Endodermal cell (in vitro differentiated cells): ENCODE measurements around the gene TCF12. TPM values are rescaled to one million over a fixed set of nuclear protein-coding genes. Genes with fewer than 3 reads are reported as not detected.
"Not testable (repeated sequence)": the region's sequence is repeated elsewhere in the genome, so short reads cannot be mapped to it uniquely, and the experiment has no call there.

ENCODE experiments used
- DNase-seq: peaks from one replicate; pipeline ENCODE4 v3.0.0-alpha.2; 2017
- H3K27ac ChIP-seq: 2 replicates; pipeline ENCODE4 v1.5.1; 2013; ENCODE audit warnings: mild to moderate bottlenecking, low read depth, low read length, moderate library complexity
- H3K27me3 ChIP-seq: 2 replicates; pipeline ENCODE4 v1.6.1; 2013; ENCODE audit warnings: mild to moderate bottlenecking, low read length, moderate library complexity; ENCODE audit not compliant: insufficient read depth, control insufficient read depth, poor library complexity, severe bottlenecking
- H3K36me3 ChIP-seq: 2 replicates; pipeline ENCODE4 v1.7.0; 2013; ENCODE audit warnings: mild to moderate bottlenecking, low read length, moderate library complexity; ENCODE audit not compliant: control insufficient read depth, insufficient read depth
- H3K4me1 ChIP-seq: one replicate; pipeline ENCODE4 v1.7.0; 2013; ENCODE audit warnings: low read length; ENCODE audit not compliant: control insufficient read depth, insufficient read depth
- H3K4me3 ChIP-seq: 2 replicates; pipeline ENCODE4 v1.5.1; 2013; ENCODE audit warnings: mild to moderate bottlenecking, low read length, moderate library complexity
- H3K9ac ChIP-seq: 2 replicates; pipeline ENCODE4 v1.6.1; 2013; ENCODE audit warnings: mild to moderate bottlenecking, low read length, moderate library complexity; ENCODE audit not compliant: poor library complexity, severe bottlenecking; ENCODE audit errors: extremely low read depth
- H3K9me3 ChIP-seq: 2 replicates; pipeline ENCODE4 v1.6.1; 2013; ENCODE audit warnings: mild to moderate bottlenecking, low read length, moderate library complexity; ENCODE audit not compliant: control insufficient read depth
- H3K27ac Mint-ChIP-seq: 2 replicates; pipeline ENCODE4 v1.8.0; 2020; ENCODE audit warnings: mixed read lengths
- H3K27me3 Mint-ChIP-seq: 2 replicates; pipeline ENCODE4 v1.8.0; 2021; ENCODE audit warnings: mild to moderate bottlenecking, mixed read lengths; ENCODE audit not compliant: insufficient read depth
- H3K36me3 Mint-ChIP-seq: 2 replicates; pipeline ENCODE4 v1.8.0; 2020; ENCODE audit warnings: low read depth, mixed read lengths
- H3K4me1 Mint-ChIP-seq: 2 replicates; pipeline ENCODE4 v1.8.0; 2020; ENCODE audit warnings: mixed read lengths
- H3K4me3 Mint-ChIP-seq: 2 replicates; pipeline ENCODE4 v1.8.0; 2020; ENCODE audit warnings: mild to moderate bottlenecking, moderate library complexity, mixed read lengths
- H3K9me3 Mint-ChIP-seq: 2 replicates; pipeline ENCODE4 v1.8.0; 2020; ENCODE audit warnings: mild to moderate bottlenecking, mixed read lengths
- CTCF ChIP-seq: fragments of 200-600 bp; sonication (generic); conservative IDR thresholded peaks from 2 replicates; pipeline ENCODE4 v1.5.0; 2021; ENCODE audit warnings: antibody characterized with exemption, mild to moderate bottlenecking
- WGBS, 2 experiments: methylation state at CpG; one replicate each; pipeline versions ENCODE4 v1.1.5 to v1.1.7; 2013; ENCODE audit warnings: missing lambda C conversion rate in 2 of 2, mixed read lengths in 1 of 2; ENCODE audit not compliant: insufficient coverage in 1 of 2, insufficient read length in 1 of 2; 5-methylcytosine and 5-hydroxymethylcytosine counted together
- total RNA-seq, 2 donors: library from RNA; stranded (reverse); fragmentation: NEBNext Ultra II Directional in 1 of 2; extraction: Animal tissue kit (Norgen Biotek cat#: 25700) in 1 of 2; gene quantifications; 2 replicates in 1 of 2; 3 replicates in 1 of 2; pipeline ENCODE4 v1.2.1, GENCODE V29; 2021

Gene TCF12
- total RNA-seq, 2 donors from 2014 or later = 103 to 121 TPM

GRCh38 chr15:57012556-57012955 lies 94.1 kb downstream of the TCF12 start:
- H3K4me3 ChIP-seq = no peak overlapping the region

GRCh38 chr15:57014896-57015295 lies 96.5 kb downstream of the TCF12 start:
- H3K27me3 Mint-ChIP-seq, H3K4me3 ChIP-seq, H3K36me3 Mint-ChIP-seq, H3K4me3 Mint-ChIP-seq, H3K27ac ChIP-seq, H3K27ac Mint-ChIP-seq, H3K36me3 ChIP-seq, H3K9ac ChIP-seq, DNase-seq, H3K27me3 ChIP-seq, H3K4me1 ChIP-seq, H3K9me3 Mint-ChIP-seq, H3K9me3 ChIP-seq: not testable (repeated sequence)
- WGBS, 2 experiments = 90 to 99% methylated on average over 3 to 4 of the region's 5 CpGs
- peaks cover 16% of the 10 kb centered on the region for H3K4me1 Mint-ChIP-seq

More at GRCh38 chr15:57012556-57012955, 94.1 kb downstream of the TCF12 start:
- peaks cover 10% of the 10 kb centered on the region for H3K36me3 Mint-ChIP-seq
- no peak for TF ChIP-seq CTCF
- Histone ChIP-seq H3K4me1 (peaks cover 5% of the 10 kb centered on the region), H3K9ac (no peak overlapping the region), H3K27me3 (no peaks in the 10 kb centered on the region), H3K9me3 (no peaks in the 10 kb centered on the region), H3K27ac (no peak overlapping the region), H3K36me3 (peaks cover 3% of the 10 kb centered on the region)
- no peaks in the 10 kb centered on the region for H3K9me3 Mint-ChIP-seq
- 96 to 98% methylated on average over 2 to 3 of the region's 3 CpGs for WGBS, 2 experiments
- no peaks in the 10 kb centered on the region for H3K27me3 Mint-ChIP-seq
- peak overlapping the region; percentile 30 for H3K27ac Mint-ChIP-seq
- DNase-seq = no peak
- H3K4me1 Mint-ChIP-seq = peaks cover 16% of the 10 kb centered on the region
- H3K4me3 Mint-ChIP-seq = no peak overlapping the region

- H3K27me3 Mint-ChIP-seq = no peaks in the 10 kb centered on the region
- H3K27ac Mint-ChIP-seq = no peak overlapping the region
- no peaks in the 10 kb centered on the region for H3K9me3 Mint-ChIP-seq
- H3K9me3 ChIP-seq = no peaks in the 10 kb centered on the region
- H3K4me1 ChIP-seq = peaks cover 5% of the 10 kb centered on the region
- no peak overlapping the region for H3K4me3 Mint-ChIP-seq
- no peak for TF ChIP-seq CTCF
- H3K27me3 ChIP-seq = no peaks in the 10 kb centered on the region
- peaks cover 16% of the 10 kb centered on the region for H3K4me1 Mint-ChIP-seq
- no peak overlapping the region for H3K4me3 ChIP-seq
- H3K36me3 Mint-ChIP-seq = peaks cover 9% of the 10 kb centered on the region
- no peak overlapping the region for H3K27ac ChIP-seq
- no peak for DNase-seq
- no peaks in the 10 kb centered on the region for H3K36me3 ChIP-seq
- no peak overlapping the region for H3K9ac ChIP-seq
Measured at GRCh38 chr15:57015360-57015759, 96.9 kb downstream of the TCF12 start.

GRCh38 chr15:57015897-57016296 lies 97.5 kb downstream of the TCF12 start:
- no peak overlapping the region for H3K9ac ChIP-seq
- H3K36me3 Mint-ChIP-seq = peaks cover 8% of the 10 kb centered on the region
- DNase-seq = no peak
- H3K36me3 ChIP-seq = no peaks in the 10 kb centered on the region
- peaks cover 5% of the 10 kb centered on the region for H3K4me1 ChIP-seq
- no peaks in the 10 kb centered on the region for H3K9me3 ChIP-seq
- H3K27me3 ChIP-seq = no peaks in the 10 kb centered on the region
- H3K27me3 Mint-ChIP-seq = no peaks in the 10 kb centered on the region
- no peak for TF ChIP-seq CTCF
- no peak overlapping the region for H3K4me3 ChIP-seq
- H3K4me1 Mint-ChIP-seq = peaks cover 16% of the 10 kb centered on the region
- peaks cover under 1% of the 10 kb centered on the region for H3K9me3 Mint-ChIP-seq
- no peak overlapping the region for H3K27ac ChIP-seq
- H3K4me3 Mint-ChIP-seq = no peak overlapping the region
- no peak overlapping the region for H3K27ac Mint-ChIP-seq
- WGBS, 2 experiments = 74 to 100% methylated on average over 1 to 2 of the region's 2 CpGs
